ENCODE data around the gene ATP6V1E1. TPM values are rescaled to one million over a fixed set of nuclear protein-coding genes. Genes with fewer than 3 reads are reported as not detected.
A peak's percentile ranks its signal among the peaks of the same experiment; 100 is the strongest.

Gene ATP6V1E1
- total and polyA plus RNA-seq, 2 of the 13 experiments (the other 11 are each of a cell fraction or from before 2014, with no cell fraction given), result 69.3 to 90.9 TPM

DNA sequence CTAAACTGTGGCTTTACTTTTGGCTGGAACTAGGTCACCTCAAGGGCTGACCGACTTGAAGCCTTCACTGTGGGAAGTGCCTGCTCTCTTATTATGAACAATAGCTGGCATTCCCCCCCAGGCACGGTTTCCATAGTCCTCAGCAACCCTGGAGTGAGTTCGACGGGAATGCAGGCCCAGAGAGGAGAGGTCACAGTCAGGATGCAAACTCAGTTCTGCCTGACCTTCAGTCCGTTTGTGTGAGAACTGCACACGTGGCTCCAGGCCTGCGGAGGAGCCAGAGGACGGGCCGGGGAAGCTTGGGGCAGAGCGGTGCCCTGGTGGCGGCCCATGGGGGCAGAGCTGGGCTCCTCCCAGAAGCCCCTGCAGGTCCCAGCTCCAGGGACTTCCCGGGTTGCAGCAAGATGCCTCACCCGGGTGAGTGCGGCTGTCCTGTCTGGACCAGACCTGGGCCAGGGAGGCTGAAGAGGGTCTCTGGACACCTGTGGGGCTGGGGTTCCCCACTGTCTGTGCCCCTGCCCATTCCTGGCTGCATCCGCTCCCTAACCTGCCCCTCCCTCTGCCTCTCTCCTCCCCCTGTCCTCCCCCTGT is 48.0 kb downstream of the ATP6V1E1 start (continued):
- TF ChIP-seq ISL2 (CRISPR knock-in tag; IDR thresholded peaks at IDR 0.05), result no peak
- no peak for TF ChIP-seq ZNF557 (CRISPR knock-in tag; IDR thresholded peaks at IDR 0.05)
- no peak for TF ChIP-seq RARG (CRISPR knock-in tag; IDR thresholded peaks at IDR 0.05; ENCODE audit: low read depth)
- 0 out of 2 replicates have a peak, but pooled peaks have one; percentile 37 for TF ChIP-seq ZNF501 (CRISPR knock-in tag; IDR thresholded peaks at IDR 0.05)
- 0 out of 2 replicates have a peak, but pooled peaks have one; percentile 30 for TF ChIP-seq ZMYM4 (CRISPR knock-in tag; IDR thresholded peaks at IDR 0.05)
- no peak for TF ChIP-seq ZZZ3 (CRISPR knock-in tag; IDR thresholded peaks at IDR 0.05; ENCODE audit: borderline replicate concordance)
- TF ChIP-seq, protein P1, sequence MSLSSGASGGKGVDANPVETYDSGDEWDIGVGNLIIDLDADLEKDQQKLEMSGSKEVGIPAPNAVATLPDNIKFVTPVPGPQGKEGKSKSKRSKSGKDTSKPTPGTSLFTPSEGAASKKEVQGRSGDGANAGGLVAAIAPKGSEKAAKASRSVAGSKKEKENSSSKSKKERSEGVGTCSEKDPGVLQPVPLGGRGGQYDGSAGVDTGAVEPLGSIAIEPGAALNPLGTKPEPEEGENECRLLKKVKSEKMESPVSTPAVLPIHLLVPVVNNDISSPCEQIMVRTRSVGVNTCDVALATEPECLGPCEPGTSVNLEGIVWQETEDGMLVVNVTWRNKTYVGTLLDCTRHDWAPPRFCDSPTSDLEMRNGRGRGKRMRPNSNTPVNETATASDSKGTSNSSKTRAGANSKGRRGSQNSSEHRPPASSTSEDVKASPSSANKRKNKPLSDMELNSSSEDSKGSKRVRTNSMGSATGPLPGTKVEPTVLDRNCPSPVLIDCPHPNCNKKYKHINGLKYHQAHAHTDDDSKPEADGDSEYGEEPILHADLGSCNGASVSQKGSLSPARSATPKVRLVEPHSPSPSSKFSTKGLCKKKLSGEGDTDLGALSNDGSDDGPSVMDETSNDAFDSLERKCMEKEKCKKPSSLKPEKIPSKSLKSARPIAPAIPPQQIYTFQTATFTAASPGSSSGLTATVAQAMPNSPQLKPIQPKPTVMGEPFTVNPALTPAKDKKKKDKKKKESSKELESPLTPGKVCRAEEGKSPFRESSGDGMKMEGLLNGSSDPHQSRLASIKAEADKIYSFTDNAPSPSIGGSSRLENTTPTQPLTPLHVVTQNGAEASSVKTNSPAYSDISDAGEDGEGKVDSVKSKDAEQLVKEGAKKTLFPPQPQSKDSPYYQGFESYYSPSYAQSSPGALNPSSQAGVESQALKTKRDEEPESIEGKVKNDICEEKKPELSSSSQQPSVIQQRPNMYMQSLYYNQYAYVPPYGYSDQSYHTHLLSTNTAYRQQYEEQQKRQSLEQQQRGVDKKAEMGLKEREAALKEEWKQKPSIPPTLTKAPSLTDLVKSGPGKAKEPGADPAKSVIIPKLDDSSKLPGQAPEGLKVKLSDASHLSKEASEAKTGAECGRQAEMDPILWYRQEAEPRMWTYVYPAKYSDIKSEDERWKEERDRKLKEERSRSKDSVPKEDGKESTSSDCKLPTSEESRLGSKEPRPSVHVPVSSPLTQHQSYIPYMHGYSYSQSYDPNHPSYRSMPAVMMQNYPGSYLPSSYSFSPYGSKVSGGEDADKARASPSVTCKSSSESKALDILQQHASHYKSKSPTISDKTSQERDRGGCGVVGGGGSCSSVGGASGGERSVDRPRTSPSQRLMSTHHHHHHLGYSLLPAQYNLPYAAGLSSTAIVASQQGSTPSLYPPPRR (CRISPR knock-in tag; IDR thresholded peaks at IDR 0.05; ENCODE audit: borderline replicate concordance), result no peak
- TF ChIP-seq ZBTB42 (CRISPR knock-in tag; IDR thresholded peaks at IDR 0.05), result no peak
- TF ChIP-seq ZNF343 (CRISPR knock-in tag; IDR thresholded peaks at IDR 0.05), result no peak
- TF ChIP-seq, protein P2, sequence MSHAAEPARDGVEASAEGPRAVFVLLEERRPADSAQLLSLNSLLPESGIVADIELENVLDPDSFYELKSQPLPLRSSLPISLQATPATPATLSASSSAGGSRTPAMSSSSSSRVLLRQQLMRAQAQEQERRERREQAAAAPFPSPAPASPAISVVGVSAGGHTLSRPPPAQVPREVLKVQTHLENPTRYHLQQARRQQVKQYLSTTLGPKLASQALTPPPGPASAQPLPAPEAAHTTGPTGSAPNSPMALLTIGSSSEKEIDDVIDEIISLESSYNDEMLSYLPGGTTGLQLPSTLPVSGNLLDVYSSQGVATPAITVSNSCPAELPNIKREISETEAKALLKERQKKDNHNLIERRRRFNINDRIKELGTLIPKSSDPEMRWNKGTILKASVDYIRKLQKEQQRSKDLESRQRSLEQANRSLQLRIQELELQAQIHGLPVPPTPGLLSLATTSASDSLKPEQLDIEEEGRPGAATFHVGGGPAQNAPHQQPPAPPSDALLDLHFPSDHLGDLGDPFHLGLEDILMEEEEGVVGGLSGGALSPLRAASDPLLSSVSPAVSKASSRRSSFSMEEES (CRISPR knock-in tag; IDR thresholded peaks at IDR 0.05), result 0 out of 2 replicates have a peak, but pooled peaks have one; percentile 41
- no peak for TF ChIP-seq SNRNP70 (IDR thresholded peaks at IDR 0.05; ENCODE audit: low read depth, low read length)
- TF ChIP-seq, protein P3, sequence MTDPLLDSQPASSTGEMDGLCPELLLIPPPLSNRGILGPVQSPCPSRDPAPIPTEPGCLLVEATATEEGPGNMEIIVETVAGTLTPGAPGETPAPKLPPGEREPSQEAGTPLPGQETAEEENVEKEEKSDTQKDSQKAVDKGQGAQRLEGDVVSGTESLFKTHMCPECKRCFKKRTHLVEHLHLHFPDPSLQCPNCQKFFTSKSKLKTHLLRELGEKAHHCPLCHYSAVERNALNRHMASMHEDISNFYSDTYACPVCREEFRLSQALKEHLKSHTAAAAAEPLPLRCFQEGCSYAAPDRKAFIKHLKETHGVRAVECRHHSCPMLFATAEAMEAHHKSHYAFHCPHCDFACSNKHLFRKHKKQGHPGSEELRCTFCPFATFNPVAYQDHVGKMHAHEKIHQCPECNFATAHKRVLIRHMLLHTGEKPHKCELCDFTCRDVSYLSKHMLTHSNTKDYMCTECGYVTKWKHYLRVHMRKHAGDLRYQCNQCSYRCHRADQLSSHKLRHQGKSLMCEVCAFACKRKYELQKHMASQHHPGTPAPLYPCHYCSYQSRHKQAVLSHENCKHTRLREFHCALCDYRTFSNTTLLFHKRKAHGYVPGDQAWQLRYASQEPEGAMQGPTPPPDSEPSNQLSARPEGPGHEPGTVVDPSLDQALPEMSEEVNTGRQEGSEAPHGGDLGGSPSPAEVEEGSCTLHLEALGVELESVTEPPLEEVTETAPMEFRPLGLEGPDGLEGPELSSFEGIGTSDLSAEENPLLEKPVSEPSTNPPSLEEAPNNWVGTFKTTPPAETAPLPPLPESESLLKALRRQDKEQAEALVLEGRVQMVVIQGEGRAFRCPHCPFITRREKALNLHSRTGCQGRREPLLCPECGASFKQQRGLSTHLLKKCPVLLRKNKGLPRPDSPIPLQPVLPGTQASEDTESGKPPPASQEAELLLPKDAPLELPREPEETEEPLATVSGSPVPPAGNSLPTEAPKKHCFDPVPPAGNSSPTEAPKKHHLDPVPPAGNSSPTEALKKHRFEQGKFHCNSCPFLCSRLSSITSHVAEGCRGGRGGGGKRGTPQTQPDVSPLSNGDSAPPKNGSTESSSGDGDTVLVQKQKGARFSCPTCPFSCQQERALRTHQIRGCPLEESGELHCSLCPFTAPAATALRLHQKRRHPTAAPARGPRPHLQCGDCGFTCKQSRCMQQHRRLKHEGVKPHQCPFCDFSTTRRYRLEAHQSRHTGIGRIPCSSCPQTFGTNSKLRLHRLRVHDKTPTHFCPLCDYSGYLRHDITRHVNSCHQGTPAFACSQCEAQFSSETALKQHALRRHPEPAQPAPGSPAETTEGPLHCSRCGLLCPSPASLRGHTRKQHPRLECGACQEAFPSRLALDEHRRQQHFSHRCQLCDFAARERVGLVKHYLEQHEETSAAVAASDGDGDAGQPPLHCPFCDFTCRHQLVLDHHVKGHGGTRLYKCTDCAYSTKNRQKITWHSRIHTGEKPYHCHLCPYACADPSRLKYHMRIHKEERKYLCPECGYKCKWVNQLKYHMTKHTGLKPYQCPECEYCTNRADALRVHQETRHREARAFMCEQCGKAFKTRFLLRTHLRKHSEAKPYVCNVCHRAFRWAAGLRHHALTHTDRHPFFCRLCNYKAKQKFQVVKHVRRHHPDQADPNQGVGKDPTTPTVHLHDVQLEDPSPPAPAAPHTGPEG (CRISPR knock-in tag; IDR thresholded peaks at IDR 0.05), result no peak
- peak; percentile 76 for TF ChIP-seq ZFY (CRISPR knock-in tag; IDR thresholded peaks at IDR 0.05)
- TF ChIP-seq ZNF124 (CRISPR knock-in tag; IDR thresholded peaks at IDR 0.05), result no peak
- no peak for TF ChIP-seq ZMYM3 (CRISPR knock-in tag; IDR thresholded peaks at IDR 0.05)
- TF ChIP-seq DMAP1 (CRISPR knock-in tag; IDR thresholded peaks at IDR 0.05), result peak; percentile 59; the same call in 1 of the 2 replicates

Data from HepG2 (cell line).